NCI-H446 treated with DMSO at 0.1 percent for 48 hours (cell line): Measurements from ENCODE around the gene ASIC3.
"Not testable (repeated sequence)": the region's sequence is repeated elsewhere in the genome, so short reads cannot be mapped to it uniquely, and the experiment has no call there.

Experiments
- DNase-seq: peaks from one replicate; lab custom pipeline; 2025; lab: John Stamatoyannopoulos, UW

ASIC3 gene

GRCh38 chr7:151032936-151033863 is 15.1 kb upstream of the ASIC3 start:
- DNase-seq = no peak

GRCh38 chr7:151033864-151034249 is 14.5 kb upstream of the ASIC3 start:
- no peak for DNase-seq

- DNase-seq = no peak
Measured at GRCh38 chr7:151034312-151035025, 13.9 kb upstream of the ASIC3 start.

- no peak for DNase-seq
Measured at GRCh38 chr7:151035026-151035717, 13.2 kb upstream of the ASIC3 start.

- no peak for DNase-seq
Measured at GRCh38 chr7:151035902-151036301, 12.4 kb upstream of the ASIC3 start.

GRCh38 chr7:151038951-151039849 is 9.1 kb upstream of the ASIC3 start:
- no peak for DNase-seq

GRCh38 chr7:151039850-151040548 is 8.3 kb upstream of the ASIC3 start:
- DNase-seq = no peak

- no peak for DNase-seq
Measured at GRCh38 chr7:151040616-151041375, 7.5 kb upstream of the ASIC3 start.

- DNase-seq = not testable (repeated sequence)
Measured at GRCh38 chr7:151043449-151043848, 4.9 kb upstream of the ASIC3 start.

GRCh38 chr7:151043959-151044358 is 4.4 kb upstream of the ASIC3 start:
- DNase-seq = no peak

GRCh38 chr7:151045262-151045661 is 3.1 kb upstream of the ASIC3 start:
- DNase-seq = no peak

- DNase-seq = no peak
Measured at GRCh38 chr7:151045967-151046366, 2.4 kb upstream of the ASIC3 start.

- peak; percentile 21 for DNase-seq
Measured at GRCh38 chr7:151046603-151047573, 1.4 kb upstream of the ASIC3 start.

GRCh38 chr7:151048911-151049463 is 656 bp downstream of the ASIC3 start:
- DNase-seq = no peak

- no peak for DNase-seq
Measured at GRCh38 chr7:151051108-151051507, 2.8 kb downstream of the ASIC3 start.

- DNase-seq = no peak
Measured at GRCh38 chr7:151053096-151053495, 4.8 kb downstream of the ASIC3 start.

- no peak for DNase-seq
Measured at GRCh38 chr7:151053751-151054150, 5.4 kb downstream of the ASIC3 start.

GRCh38 chr7:151056283-151056665 is 7.9 kb downstream of the ASIC3 start:
- no peak for DNase-seq
